GM20000 (cell line): ENCODE measurements around the gene BIRC7.
A peak's percentile ranks its signal among the peaks of the same experiment; 100 is the strongest.

Experiments
- DNase-seq: peaks from one replicate; pipeline ENCODE4 v3.0.0; 2012; ENCODE audit warnings: low spot score
- TF ChIP-seq, protein P1 (sequence below): IDR thresholded peaks from 2 replicates; pipeline ENCODE4 v1.5.1; 2012; ENCODE audit warnings: mild to moderate bottlenecking, control low read depth; ENCODE audit errors: extremely low read depth, missing control alignments

The BIRC7 gene

DNA sequence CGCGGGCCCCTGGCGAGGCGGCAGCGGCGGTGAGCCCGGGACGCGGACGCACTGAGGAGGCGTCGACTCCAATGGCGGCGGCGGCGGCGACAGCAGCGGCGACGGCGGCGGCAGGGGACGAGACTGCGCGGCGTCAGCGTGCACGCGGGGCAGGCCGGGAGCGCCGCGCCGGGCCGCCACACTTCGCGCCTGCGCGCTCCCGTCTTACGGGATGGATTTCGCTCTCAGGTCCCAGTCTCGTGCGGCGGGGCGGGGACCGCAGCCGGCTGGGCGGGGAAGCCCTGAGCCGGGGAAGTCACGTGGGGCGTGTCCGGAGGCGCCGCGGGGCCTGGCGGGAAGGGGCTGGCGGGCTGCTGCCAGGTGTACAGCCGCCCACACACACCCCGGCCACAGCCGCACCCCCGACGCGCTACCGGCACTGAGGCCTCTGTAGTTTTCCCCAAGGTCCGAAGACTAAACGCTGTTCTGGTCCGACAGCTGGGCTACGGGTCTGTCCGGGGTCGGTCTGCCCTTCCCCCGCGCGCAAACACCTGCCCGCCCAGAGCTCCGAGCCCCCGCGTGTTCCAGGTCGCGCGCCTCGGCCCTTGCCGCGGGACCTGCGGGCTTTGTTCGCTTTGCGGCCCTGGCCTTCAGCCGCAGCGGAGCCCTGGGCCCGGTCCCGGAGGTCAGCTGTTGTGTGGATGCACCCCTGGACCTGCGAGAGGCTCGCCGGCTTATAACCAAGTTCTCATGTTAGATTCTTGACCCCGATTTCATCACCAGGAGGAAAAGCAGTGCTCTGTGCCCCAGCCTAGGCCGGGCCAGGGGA, 19.5 kb upstream of the BIRC7 start, which contains the start of gene YTHDF1:
Gene YTHDF1 (minus strand): TSS at position 91 of the 808 bp plus-strand sequence. CDS start 239 bp downstream, outside the sequence.
- TF ChIP-seq, protein P1, sequence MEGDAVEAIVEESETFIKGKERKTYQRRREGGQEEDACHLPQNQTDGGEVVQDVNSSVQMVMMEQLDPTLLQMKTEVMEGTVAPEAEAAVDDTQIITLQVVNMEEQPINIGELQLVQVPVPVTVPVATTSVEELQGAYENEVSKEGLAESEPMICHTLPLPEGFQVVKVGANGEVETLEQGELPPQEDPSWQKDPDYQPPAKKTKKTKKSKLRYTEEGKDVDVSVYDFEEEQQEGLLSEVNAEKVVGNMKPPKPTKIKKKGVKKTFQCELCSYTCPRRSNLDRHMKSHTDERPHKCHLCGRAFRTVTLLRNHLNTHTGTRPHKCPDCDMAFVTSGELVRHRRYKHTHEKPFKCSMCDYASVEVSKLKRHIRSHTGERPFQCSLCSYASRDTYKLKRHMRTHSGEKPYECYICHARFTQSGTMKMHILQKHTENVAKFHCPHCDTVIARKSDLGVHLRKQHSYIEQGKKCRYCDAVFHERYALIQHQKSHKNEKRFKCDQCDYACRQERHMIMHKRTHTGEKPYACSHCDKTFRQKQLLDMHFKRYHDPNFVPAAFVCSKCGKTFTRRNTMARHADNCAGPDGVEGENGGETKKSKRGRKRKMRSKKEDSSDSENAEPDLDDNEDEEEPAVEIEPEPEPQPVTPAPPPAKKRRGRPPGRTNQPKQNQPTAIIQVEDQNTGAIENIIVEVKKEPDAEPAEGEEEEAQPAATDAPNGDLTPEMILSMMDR = no peak
- DNase-seq = peak; percentile 100

DNA sequence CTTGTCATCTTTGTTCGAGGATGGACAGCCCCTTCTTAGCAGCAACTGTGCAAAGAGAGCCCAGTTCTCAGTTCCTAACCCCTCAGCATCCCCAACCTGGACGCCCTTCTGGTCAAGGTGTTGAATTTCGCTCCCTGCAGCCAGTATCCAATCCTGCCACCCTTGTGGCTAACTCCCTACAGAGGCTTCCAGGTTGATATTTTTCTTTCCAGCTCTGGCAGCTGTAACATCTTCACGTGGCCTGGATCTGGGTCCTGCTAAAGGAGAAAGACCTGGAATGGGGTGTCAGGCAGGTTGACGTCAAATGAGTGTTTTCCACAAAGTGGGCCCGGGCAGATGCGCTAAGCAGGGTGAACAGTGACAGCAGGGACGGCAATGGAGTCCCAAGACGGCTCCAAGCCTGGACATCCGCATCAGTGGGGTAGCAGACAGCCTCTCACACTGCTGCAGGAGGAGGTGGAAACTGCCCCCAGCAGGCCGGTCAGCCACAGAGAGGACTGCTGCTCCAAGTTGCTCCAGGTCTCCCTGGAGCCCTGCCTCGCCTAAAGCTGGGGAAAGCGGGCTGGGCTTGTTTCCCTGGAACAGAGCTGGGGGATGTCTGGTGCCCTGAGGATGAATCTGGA, 18.7 kb upstream of the BIRC7 start:
- TF ChIP-seq, protein P1 = no peak
- DNase-seq = no peak

DNA sequence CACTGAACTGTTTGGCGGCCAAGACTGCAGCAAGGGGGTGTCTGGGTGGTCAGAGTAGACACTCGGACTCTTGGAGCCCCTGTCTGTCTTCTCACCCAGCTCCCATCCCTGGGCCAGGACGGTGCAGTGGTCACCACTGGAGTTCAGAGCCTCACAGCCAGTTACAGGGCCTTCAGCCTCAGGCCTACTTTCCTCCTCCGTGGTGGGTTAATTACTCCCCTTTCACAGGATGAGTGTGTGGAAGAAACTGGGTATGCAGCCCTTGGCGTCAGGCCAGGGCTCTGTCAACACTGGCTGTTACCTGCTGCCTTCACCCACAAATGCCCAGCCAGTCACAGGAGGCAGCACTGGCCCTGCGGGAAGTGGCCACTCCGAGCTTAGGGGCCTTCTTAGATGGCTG, 18.0 kb upstream of the BIRC7 start:
- TF ChIP-seq, protein P1 = no peak
- no peak for DNase-seq

DNA sequence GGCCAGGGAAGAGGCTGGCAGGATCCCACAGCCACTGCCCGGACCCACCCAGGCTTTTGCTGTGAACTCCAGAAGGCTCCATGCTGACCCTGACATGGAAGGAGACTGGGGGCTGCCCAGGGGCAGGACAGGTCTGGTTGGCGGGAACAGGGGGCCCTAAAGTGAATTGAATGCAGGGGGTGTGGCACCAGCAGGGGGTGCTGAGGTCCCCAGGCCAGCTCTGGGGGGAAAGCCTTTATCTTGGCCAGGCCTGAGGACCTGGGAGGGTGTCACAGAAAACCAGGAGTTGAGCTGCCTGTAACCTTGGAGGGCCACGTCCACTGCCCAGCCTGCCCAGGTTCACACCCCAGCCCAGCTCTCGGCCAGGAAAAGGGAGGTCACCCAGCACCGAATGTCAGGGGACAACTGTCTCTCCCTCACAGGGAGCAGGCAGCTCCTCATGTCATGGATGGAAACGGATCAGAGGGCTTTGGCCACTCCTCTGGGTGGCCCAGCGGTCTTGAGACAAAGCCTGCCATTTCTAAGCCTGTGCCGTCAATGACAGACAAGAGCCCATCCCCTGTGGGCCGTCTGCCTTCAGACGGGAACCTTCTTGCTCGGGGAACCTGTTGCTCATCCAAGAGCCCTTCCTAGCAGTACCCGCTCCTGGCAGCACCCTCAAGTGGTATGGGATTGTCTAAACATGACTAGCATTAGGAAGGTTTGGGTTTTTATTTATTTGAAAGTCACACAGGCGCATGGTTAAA, 16.8 kb upstream of the BIRC7 start:
- TF ChIP-seq, protein P1 = no peak
- DNase-seq = no peak

DNA sequence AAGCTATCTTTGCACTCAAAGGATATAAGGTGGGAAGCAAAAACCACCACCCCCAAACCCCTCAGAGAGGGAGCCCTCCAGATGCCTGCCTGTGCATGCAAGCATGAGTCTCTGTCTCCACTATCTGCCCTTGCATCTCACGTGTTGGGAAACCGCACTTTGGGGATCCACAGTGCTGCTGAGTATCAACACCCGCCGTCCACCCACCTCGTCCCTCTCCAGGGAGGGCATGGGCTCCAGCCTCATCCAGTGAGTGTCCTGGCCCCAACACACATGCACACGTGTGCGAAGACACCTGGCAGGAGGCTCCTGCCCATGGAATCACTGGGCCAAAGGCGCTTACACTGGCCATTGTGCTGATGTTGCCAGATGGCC, 16.3 kb upstream of the BIRC7 start:
- DNase-seq = no peak
- TF ChIP-seq, protein P1 = no peak

DNA sequence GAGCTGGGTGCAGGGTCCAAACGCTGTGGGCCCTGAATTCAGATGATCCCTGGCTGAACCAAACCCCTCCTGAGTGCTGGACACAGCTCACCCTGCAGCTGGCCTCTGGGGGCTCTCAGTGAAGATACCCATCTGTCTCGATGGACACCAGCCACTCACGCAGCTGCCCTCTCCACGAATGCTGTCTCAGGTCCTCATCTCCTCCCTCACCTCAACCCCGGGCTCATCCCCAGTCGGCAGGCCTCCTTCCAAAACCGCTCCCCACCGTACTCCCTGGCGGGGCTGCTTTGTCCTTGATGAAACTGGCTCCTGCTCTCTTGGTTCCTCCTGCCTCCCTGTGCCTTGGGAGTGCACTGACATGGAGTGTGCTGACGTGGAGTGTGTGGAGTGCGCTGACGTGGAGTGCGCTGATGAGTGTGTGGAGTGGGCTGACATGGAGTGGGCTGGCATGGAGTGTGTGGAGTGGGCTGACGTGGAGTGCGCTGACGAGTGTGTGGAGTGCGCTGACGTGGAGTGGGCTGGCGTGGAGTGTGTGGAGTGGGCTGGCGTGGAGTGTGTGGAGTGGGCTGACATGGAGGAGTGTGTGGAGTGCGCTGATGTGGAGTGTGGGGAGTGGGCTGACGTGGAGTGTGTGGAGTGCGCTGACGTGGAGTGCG, 15.7 kb upstream of the BIRC7 start:
- TF ChIP-seq, protein P1 = no peak
- DNase-seq = no peak
